ENCODE results near the gene TSACC.

DNA sequence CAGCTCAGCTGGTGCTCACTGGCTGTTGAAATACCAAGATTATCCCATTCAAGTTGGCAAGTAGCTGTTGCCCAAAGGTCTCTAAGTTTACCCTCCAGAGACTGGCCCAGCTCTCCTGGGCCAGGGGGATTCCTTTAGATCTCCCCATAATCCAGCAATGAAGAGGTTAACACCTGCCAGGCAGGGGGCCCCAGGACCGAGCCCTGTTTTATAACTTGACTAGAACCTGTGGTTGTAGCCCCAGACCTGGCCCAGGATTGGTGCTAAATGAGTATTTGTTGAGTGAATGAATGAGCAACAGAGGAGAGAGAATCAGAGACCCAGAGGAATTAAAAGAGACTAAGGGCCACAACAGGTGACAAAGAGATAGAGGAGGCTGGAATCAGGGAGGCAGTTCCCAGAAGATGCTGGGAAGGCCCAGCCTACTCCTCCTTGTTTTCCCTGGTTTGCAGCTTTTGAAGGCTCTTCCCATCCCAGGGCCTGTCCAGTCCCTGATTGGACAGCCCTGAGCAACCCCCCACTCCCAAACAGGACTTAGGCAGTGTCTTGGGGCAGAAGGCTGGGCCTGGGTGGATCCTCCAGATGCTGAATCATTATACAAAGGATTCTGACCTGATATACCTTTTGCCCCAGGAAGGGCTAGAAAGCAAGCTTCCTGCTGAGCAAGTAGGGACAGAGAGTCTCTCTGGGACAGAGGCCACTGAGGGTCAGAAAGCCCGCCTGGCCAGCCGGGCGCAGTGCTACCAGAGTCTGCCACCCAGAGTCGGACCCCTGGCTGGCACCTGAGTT, 28.2 kb downstream of the TSACC start:
- TF ChIP-seq POLR2AphosphoS5 (IDR thresholded peaks at IDR 0.05; ENCODE audit: borderline replicate concordance, low read depth, low read length) (no peak), EZH2 (IDR thresholded peaks at IDR 0.05) (no peak)
